Prostate gland (tissue), 2 donors: ENCODE results near the gene SKOR1.

Source experiments
- CTCF ChIP-seq, 4 experiments: fragments of 200-600 bp in 2 of 4; fragments of 450-650 bp in 2 of 4; sonication (generic) in 2 of 4; IDR thresholded peaks; 1 replicate in 3 of 4; 2 replicates in 1 of 4; pipeline ENCODE4 v1.5.1; 2016 to 2019; ENCODE audit warnings: antibody characterized with exemption in 4 of 4, mild to moderate bottlenecking in 2 of 4, moderate library complexity in 2 of 4
- POLR2A ChIP-seq: fragments of 450-650 bp; IDR thresholded peaks from one replicate; pipeline ENCODE4 v1.6.1; 2016; ENCODE audit warnings: antibody characterized with exemption, mild to moderate bottlenecking

DNA sequence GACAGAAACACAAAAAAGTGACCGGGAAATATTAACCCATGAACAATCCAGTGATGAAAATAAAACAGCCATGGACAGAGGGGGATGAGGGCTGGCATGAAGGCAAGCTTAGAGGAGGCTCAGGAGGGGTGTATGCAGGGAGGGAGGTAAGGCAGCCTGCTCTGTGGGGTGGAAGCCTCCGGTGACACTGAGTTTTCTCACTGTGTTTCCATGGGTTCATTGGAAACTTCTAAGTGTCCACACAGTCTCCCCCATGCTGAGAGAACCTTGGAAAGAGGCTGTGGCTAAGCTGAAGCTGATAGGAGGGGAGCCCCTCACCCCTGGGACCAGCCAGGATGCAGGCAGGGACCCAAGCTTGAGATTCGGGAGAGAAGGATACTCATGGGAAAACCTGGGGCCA, 6.8 kb upstream of the SKOR1 start:
- no peak for TF ChIP-seq POLR2A
- no peak for TF ChIP-seq CTCF (IDR thresholded peaks at IDR 0.05)
